Psoas muscle (tissue), 8 donors: ENCODE results near the gene MYO9A. TPM values are rescaled to one million over a fixed set of nuclear protein-coding genes. Genes with fewer than 3 reads are reported as not detected.

Experiments used
- ATAC-seq, 4 donors: fragments of 200-7000 bp; cut with Tn5 transposase; one replicate each; pipeline ENCODE4 v1.9.1; 2020; ENCODE audit warnings: moderate library complexity in 3 of 4, mild to moderate bottlenecking in 2 of 4
- DNase-seq, 2 donors: peaks; one replicate each; pipeline ENCODE4 v3.0.0-alpha.2; 2020
- H3K27ac ChIP-seq: fragments of 200-600 bp; one replicate; pipeline ENCODE4 v1.8.0; 2022
- H3K27me3 ChIP-seq, 3 donors: fragments of 200-600 bp in 1 of 3; one replicate each; pipeline versions ENCODE4 v1.6.1 to v1.8.0; 2013 to 2022; ENCODE audit warnings: low read length in 2 of 3, mild to moderate bottlenecking in 2 of 3, moderate library complexity in 1 of 3; ENCODE audit not compliant: insufficient read depth in 3 of 3
- H3K36me3 ChIP-seq, 2 donors: fragments of 200-600 bp in 1 of 2; one replicate each; pipeline versions ENCODE4 v1.6.1 to v1.8.0; 2013 to 2022; ENCODE audit warnings: low read depth in 1 of 2, mild to moderate bottlenecking in 1 of 2, moderate library complexity in 1 of 2; ENCODE audit not compliant: insufficient read depth in 1 of 2
- H3K4me1 ChIP-seq: fragments of 200-600 bp; one replicate; pipeline ENCODE4 v1.8.0; 2022
- H3K4me3 ChIP-seq: fragments of 200-600 bp; one replicate; pipeline ENCODE4 v1.8.0; 2022; ENCODE audit warnings: mild to moderate bottlenecking
- H3K9me3 ChIP-seq: fragments of 200-600 bp; one replicate; pipeline ENCODE4 v1.8.0; 2022
- WGBS, 3 donors: extraction: QIAGEN DNeasy Blood & Tissue Kit; methylation state at CpG; one replicate each; pipeline versions ENCODE4 v1.1.6 to v1.1.7; 2013; 5-methylcytosine and 5-hydroxymethylcytosine counted together
- intact Hi-C, 2 donors: fragments of 100-400 bp; cut with DNase I; formaldehyde crosslinking; loops; one replicate each; pipeline versions ENCODE4 v1.11.0 to v1.14.2; 2022
- polyA plus RNA-seq, 3 donors: library from polyadenylated mRNA; stranded (reverse); fragments of 200-250 nt; gene quantifications; one replicate each; pipeline ENCODE4 v1.2.3, GENCODE V29; 2013
- total RNA-seq, 4 donors: library from RNA; stranded (reverse); fragmentation: NEBNext Ultra II Directional in 2 of 4; extraction: Animal tissue kit (Norgen Biotek cat#: 25700) in 2 of 4; gene quantifications; one replicate each; pipeline versions ENCODE4 v1.2.1 to v1.2.4, GENCODE V29; 2021 to 2023
- TF ChIP-seq, protein P1 (sequence below): fragments of 200-600 bp; IDR thresholded peaks from one replicate; pipeline ENCODE4 v1.8.0; 2022; ENCODE audit warnings: antibody characterized with exemption
- donor health status: healthy with polysubstance abuse.
- donor health status: DM: no; HTN: no; CAD: no; lungs with moderate emphysema.
- donor health status: Bipolar disorder and iron deficiency.
- donor health status: healthy.
- donor health status: DM: yes; HTN: yes; CAD: no.
- donor health status: DM: no; HTN: no; CAD: no.
- donor health status: DM: no; HTN: no; CAD: no.
- donor health status: DM: yes; HTN: yes; CAD: no.

MYO9A gene
- total and polyA plus RNA-seq, 7 donors, result 3.4 to 28.4 (median 23.0) TPM

DNA sequence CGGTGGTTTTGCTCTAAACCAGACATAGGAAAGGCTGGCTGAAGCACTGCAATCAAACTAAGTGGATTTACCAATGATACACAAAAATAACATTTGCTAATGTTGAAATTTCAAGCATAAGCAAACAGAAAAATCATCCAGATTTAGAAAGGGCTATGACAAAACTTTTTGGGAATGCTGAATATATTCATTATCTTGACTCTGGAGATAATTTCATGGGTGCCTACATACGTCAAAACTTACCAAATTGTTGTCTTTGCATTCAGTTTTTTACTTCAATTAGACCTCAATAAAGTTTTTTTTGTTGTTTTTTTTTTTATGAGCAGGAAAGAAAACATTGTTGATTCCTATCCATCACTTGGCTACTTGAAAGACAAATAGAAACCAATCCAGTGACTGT lies 166.8 kb downstream of the MYO9A start:
- 73 to 91% (median 77%) methylated on average over 2 of the region's 2 CpGs for WGBS, 3 donors
- intact Hi-C loops, result no loop called here

DNA sequence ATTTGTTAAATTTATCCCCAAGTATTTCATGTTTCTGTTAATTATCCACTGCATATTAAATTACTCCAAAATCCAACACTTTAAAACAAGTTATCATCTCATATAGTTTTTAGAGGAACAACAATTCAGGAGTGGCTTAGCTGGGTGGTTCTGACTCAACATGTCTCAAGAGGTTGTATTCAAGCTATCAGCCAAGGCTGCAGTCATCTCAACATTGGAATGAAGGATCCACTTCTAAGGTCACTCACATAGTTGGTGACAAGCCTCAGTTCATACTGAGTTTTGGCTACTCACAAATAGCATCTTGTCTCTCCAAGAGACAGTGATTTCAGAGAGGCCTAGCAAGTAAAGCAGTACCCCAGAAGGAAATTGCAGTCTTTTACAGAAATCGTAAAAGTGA lies 172.9 kb downstream of the MYO9A start:
- Histone ChIP-seq H3K9me3 (no peaks in the 10 kb centered on the region), H3K27ac (no peak overlapping the region), H3K4me3 (no peak overlapping the region), H3K36me3 (no peaks in the 10 kb centered on the region), H3K4me1 (no peaks in the 10 kb centered on the region), H3K27me3 (no peaks in the 10 kb centered on the region)
- WGBS, 3 donors, result 94 to 100% (median 100%) methylated on average over 1 of the region's 1 CpG
- intact Hi-C loops, result no loop called here
- ATAC-seq (no peak), DNase-seq (no peak)
- TF ChIP-seq, protein P1, sequence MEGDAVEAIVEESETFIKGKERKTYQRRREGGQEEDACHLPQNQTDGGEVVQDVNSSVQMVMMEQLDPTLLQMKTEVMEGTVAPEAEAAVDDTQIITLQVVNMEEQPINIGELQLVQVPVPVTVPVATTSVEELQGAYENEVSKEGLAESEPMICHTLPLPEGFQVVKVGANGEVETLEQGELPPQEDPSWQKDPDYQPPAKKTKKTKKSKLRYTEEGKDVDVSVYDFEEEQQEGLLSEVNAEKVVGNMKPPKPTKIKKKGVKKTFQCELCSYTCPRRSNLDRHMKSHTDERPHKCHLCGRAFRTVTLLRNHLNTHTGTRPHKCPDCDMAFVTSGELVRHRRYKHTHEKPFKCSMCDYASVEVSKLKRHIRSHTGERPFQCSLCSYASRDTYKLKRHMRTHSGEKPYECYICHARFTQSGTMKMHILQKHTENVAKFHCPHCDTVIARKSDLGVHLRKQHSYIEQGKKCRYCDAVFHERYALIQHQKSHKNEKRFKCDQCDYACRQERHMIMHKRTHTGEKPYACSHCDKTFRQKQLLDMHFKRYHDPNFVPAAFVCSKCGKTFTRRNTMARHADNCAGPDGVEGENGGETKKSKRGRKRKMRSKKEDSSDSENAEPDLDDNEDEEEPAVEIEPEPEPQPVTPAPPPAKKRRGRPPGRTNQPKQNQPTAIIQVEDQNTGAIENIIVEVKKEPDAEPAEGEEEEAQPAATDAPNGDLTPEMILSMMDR, result no peak

More for the DNA sequence above, 166.8 kb downstream of the MYO9A start:
- TF ChIP-seq, protein P1, result no peak
- ATAC-seq (no peak), DNase-seq (no peak)
- Histone ChIP-seq H3K4me1 (no peaks in the 10 kb centered on the region), H3K27me3 (no peaks in the 10 kb centered on the region), H3K9me3 (no peaks in the 10 kb centered on the region), H3K27ac (no peak overlapping the region), H3K4me3 (no peak overlapping the region), H3K36me3 (peaks cover 0 to 18% of the 10 kb centered on the region in 2 donors)

DNA sequence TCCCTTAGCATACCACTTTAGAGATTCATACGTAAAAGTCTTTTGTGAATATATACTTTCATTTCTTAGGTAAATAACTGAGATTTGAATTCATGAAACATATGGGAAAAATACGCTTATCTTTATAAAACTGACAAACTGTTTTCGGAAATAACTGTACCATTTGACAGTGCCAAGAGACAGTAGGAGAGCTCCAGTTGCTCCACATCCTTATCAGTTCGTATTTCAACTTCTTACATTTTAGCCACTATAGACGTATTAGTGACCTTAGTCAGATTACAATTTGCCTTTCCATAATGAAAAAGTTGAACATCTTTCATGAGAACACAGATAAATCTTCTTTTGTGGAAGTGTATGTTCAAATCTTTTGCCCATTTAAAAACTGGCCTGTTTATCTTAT lies 174.1 kb downstream of the MYO9A start:
- intact Hi-C loops, result no loop called here
- WGBS, 3 donors, result 90 to 96% (median 90%) methylated on average over 5 of the region's 5 CpGs
- ATAC-seq, result no peak

GRCh38 chr15:71939981-71940588 lies 177.9 kb downstream of the MYO9A start:
- DNase-seq (no peak), ATAC-seq (no peak)
- H3K4me3 ChIP-seq, result no peak overlapping the region
- peaks cover 0 to 32% of the 10 kb centered on the region in 2 donors for H3K36me3 ChIP-seq
- no peak overlapping the region for H3K27ac ChIP-seq
- H3K4me1 ChIP-seq, result no peaks in the 10 kb centered on the region
- 89 to 91% (median 91%) methylated on average over 6 of the region's 6 CpGs for WGBS, 3 donors
- H3K9me3 ChIP-seq, result no peaks in the 10 kb centered on the region
- no peaks in the 10 kb centered on the region for H3K27me3 ChIP-seq
- TF ChIP-seq, protein P1, result no peak
- intact Hi-C loops, result no loop called here

More for the DNA sequence above, 174.1 kb downstream of the MYO9A start:
- H3K4me1 ChIP-seq, result no peaks in the 10 kb centered on the region
- H3K27me3 ChIP-seq, result no peaks in the 10 kb centered on the region
- H3K9me3 ChIP-seq, result no peaks in the 10 kb centered on the region
- TF ChIP-seq, protein P1, result no peak
- no peaks in the 10 kb centered on the region for H3K36me3 ChIP-seq
- H3K27ac ChIP-seq, result no peak overlapping the region
- no peak for DNase-seq
- H3K4me3 ChIP-seq, result no peak overlapping the region
